Fibroblast of pulmonary artery (primary cell): ENCODE data around the gene CHST8.

ENCODE experiments used
- DNase-seq: peaks from one replicate; pipeline ENCODE4 v3.0.0-alpha.2; 2010; ENCODE audit warnings: low read depth
- H3K4me3 ChIP-seq: replicated peaks from 2 replicates; pipeline ENCODE4 v1.5.1; 2011; ENCODE audit warnings: low read depth, mild to moderate bottlenecking, control low read depth, low read length, moderate library complexity
- TF ChIP-seq, protein P1 (sequence below): IDR thresholded peaks from 2 replicates; pipeline ENCODE4 v1.5.1; 2011; ENCODE audit warnings: mild to moderate bottlenecking, control low read depth, low read length, inconsistent platforms; ENCODE audit errors: missing control alignments

Gene CHST8

DNA sequence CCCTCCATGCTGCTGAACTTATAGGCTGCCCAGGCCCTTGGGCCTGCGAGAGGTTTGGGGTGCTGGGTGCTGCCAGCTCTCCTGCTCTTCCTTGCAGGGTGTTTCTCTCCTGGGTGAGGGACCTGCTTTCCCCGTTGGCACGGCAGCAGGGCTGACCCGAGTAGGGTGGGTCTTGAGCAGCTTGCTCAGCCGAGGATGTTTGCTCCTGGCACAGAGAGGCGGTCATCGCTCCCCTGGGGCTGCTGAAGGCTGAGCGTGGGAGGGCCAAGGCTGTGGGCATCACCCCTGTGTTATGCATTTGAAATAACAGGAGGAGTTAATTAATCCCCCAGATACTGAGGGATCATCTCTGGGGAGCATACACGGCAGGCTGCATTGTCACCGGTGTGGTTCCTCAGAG, 180.2 kb downstream of the CHST8 start:
- no peak for DNase-seq
- no peak overlapping the region for H3K4me3 ChIP-seq
- TF ChIP-seq, protein P1, sequence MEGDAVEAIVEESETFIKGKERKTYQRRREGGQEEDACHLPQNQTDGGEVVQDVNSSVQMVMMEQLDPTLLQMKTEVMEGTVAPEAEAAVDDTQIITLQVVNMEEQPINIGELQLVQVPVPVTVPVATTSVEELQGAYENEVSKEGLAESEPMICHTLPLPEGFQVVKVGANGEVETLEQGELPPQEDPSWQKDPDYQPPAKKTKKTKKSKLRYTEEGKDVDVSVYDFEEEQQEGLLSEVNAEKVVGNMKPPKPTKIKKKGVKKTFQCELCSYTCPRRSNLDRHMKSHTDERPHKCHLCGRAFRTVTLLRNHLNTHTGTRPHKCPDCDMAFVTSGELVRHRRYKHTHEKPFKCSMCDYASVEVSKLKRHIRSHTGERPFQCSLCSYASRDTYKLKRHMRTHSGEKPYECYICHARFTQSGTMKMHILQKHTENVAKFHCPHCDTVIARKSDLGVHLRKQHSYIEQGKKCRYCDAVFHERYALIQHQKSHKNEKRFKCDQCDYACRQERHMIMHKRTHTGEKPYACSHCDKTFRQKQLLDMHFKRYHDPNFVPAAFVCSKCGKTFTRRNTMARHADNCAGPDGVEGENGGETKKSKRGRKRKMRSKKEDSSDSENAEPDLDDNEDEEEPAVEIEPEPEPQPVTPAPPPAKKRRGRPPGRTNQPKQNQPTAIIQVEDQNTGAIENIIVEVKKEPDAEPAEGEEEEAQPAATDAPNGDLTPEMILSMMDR: no peak

DNA sequence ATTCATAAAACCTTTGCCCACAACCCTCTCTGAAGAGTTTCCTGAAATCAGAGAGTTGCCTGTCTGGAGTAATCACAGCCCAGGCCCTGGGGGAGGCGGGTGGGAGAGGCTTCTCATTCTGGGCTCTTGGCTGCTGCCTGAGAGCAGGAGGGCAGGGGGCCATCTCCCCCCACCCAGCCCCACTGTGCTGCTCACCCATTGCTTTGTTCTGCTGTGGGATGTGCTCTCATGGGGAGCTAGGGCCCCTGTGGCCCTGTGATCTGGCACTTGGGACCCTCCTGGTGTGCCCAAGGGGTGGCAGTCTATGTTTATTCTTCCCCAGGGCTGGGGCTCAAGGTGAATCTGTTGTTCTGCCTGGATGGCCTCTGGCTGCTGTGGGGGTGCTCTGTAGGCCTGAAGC, 181.0 kb downstream of the CHST8 start:
- TF ChIP-seq, protein P1: no peak
- DNase-seq: no peak
- no peak overlapping the region for H3K4me3 ChIP-seq

DNA sequence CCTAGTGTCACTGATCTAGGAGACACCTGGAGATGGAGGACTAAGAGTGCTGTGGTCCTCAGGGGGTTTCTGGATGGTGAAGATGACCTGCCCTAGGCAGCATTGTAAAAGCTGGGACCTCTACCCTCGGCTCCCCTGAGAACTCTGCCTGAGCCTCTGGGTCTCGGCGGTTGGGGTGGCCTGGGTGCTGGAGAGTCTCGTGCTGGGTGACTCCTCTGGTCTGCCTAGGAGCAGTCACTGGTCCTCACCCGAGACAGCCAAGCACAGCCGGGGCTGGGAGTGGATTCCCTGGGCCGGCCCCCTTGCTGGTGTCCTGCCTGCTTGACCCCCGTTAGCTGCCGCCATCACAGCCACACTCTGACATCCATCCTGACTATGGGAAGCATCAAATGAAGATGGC, 181.6 kb downstream of the CHST8 start:
- H3K4me3 ChIP-seq: no peak overlapping the region
- TF ChIP-seq, protein P1: no peak
- no peak for DNase-seq

DNA sequence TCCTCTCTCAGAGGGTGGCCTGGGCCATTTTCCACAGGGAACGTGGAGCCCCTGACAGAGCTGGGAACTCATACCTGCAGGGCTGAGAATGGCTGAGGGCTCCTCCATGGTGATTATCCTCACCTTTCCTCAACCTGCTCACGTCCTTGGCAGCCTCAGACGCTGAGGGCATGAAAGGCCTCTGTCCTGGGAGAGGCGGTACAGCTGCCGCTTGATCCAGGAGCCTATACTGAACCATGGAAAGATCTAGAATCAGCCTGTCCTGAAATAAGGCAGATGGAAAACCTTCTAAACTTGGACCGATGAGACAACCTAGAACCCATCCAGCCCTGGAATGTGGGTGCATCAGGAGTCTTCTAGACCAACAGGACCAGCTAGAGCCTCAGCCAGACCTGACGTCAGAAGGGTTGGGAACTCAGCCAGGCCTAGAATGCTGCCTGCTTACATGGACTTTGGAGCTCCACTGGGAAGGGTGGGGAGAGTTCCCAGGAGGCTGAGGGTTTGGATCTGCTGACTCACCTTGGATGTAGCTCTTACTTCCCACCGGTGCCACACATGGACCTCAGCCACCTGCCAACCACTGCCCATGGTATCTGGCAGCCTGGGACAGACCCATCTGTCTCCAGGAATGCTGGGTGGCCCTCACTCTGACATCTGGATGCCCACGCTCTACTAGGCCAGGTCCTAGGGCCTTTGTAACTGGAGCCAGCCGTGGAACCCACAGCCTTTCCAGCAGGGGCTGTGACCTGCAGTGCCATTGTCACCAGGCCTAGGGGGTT, 182.5 kb downstream of the CHST8 start:
- TF ChIP-seq, protein P1: no peak
- DNase-seq: peak; percentile 86
- no peak overlapping the region for H3K4me3 ChIP-seq

DNA sequence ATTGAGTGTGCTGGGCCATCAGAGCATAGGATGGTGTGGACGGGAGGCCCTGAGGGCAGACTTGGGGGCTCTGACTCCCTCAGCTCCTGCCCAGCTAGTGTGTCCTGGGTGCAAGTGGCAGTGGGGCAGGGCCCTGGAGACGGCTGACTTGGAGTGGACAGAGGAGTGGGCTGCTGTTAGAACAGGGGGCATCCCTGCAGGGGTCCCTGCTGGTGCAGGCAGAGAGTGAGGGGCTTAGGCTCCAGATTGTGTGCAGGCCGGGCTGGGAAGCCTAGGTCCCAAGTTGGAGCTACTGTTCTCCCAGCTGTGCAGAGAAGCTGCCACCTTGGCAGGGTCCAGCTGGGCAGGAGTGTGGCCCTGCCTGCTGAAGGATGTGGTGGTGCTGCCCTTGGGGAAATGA, 183.6 kb downstream of the CHST8 start:
- H3K4me3 ChIP-seq: no peak overlapping the region
- TF ChIP-seq, protein P1: no peak
- no peak for DNase-seq

DNA sequence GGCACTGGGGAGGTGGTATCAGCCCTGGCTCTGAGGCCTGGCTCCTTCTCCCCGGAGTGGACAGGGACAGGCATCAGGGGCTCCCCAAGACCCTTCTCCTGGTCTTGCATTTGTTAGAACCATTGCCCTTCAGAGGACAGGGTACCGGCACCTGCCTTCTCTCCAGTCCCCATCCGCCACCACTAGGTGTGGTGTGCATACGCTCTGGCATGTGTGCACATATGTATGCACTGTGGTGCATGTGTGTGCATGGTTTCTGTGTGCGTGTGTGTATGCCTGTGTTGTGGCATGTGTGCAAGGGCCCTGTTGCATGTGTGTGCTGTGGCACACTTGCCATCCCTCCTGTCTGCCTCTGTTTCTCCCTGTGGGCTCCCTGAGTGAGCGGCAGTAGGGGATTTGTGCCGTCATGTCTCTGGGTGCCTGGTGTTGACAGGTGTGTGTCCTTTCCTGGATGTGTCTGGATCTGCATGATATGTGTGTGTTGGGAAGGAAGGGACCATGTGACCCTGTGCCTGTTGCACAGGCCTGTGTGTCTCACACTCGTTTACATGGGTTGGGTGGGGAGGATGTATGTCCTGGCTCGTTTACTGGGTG, 184.2 kb downstream of the CHST8 start:
- H3K4me3 ChIP-seq: no peak overlapping the region
- DNase-seq: no peak
- TF ChIP-seq, protein P1: no peak

DNA sequence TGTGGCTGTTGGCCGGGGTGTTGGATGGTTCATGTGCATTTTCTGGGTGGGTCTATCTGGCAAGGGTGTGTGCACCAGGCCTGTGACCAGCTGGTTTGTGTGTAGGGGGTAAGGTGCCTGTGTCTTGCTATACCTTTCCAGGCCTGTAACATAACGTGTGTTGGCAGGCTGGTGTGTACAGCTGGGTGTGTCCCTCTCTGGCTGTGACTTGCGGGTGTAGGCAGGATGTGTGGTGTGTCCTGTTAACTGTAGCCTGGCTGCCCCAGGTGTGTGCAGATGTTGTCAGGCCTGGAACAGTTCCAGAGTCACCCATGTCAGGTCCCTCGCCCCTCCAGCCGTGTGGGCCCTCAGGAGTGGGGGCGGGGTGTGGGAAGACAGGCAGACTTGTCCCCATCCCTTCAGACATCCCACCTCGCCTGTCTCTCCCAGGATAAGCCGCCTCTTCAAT, 184.7 kb downstream of the CHST8 start:
- H3K4me3 ChIP-seq: no peak overlapping the region
- DNase-seq: no peak
- TF ChIP-seq, protein P1: no peak
